Measurements from ENCODE around the gene RPL29.
A peak's percentile ranks its signal among the peaks of the same experiment; 100 is the strongest.

RPL29 gene

DNA sequence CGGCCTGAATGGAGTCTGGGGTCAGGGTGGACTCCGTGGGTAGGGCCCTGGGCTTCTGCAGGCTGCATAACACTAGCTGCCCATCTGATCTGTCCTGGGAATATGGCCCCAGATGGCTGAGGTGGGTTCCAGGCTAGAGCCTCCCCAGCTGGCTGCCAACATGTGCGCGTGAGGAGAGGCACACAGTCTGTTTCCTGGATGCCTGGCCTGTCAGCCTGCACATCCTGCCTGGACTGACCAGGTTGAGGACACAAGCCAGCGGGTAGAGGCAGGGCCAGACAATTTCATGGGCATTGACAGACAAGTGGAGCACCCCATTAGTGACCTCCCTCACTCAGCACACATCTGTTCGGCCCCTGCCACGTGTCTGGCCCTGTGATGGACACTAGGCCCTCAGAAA is 29.8 kb upstream of the RPL29 start:
- TF ChIP-seq, protein P1, sequence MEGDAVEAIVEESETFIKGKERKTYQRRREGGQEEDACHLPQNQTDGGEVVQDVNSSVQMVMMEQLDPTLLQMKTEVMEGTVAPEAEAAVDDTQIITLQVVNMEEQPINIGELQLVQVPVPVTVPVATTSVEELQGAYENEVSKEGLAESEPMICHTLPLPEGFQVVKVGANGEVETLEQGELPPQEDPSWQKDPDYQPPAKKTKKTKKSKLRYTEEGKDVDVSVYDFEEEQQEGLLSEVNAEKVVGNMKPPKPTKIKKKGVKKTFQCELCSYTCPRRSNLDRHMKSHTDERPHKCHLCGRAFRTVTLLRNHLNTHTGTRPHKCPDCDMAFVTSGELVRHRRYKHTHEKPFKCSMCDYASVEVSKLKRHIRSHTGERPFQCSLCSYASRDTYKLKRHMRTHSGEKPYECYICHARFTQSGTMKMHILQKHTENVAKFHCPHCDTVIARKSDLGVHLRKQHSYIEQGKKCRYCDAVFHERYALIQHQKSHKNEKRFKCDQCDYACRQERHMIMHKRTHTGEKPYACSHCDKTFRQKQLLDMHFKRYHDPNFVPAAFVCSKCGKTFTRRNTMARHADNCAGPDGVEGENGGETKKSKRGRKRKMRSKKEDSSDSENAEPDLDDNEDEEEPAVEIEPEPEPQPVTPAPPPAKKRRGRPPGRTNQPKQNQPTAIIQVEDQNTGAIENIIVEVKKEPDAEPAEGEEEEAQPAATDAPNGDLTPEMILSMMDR (IDR thresholded peaks at IDR 0.05; ENCODE audit: insufficient read depth, low read depth, low read length, missing control alignments) = no peak
- DNase-seq (ENCODE audit: low read depth) = no peak
- no peak overlapping the region for H3K4me3 ChIP-seq (ENCODE audit: low read depth, low read length)

DNA sequence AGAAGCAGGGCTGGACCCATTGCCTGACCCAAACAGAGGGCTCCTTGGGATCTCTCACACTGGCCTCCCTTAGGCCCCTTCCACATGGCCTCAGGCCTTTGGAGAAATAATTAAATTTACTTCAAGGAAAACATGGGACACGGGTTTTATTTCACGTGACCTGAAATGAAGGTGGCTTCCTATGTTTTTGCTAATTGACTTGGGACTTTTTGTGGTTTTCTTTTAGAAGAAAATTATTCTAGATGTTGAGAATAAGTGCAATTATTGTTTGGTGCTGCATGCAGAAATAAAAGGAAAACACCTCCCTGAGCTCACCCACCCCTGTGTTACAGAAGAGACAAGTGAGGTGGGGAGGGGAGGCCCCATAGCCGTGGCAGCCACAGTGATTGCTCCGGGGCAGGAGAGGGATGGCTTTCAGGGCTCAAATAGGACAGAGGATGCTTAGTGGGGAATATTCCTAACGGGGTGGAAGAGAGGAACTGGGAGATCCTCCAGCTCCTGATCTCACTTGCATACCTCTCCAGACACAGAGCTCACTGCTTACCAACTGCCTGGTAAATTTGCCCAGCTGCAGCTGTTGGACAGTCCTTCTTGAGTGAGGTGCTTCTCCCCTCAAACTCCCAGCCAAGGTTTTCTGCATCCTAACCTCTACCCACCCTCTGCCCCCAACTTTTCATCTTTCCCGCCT is 29.2 kb upstream of the RPL29 start:
- no peak for DNase-seq (ENCODE audit: low read depth)
- no peak overlapping the region for H3K4me3 ChIP-seq (ENCODE audit: low read depth, low read length)
- TF ChIP-seq, protein P1 (IDR thresholded peaks at IDR 0.05; ENCODE audit: insufficient read depth, low read depth, low read length, missing control alignments) = no peak

DNA sequence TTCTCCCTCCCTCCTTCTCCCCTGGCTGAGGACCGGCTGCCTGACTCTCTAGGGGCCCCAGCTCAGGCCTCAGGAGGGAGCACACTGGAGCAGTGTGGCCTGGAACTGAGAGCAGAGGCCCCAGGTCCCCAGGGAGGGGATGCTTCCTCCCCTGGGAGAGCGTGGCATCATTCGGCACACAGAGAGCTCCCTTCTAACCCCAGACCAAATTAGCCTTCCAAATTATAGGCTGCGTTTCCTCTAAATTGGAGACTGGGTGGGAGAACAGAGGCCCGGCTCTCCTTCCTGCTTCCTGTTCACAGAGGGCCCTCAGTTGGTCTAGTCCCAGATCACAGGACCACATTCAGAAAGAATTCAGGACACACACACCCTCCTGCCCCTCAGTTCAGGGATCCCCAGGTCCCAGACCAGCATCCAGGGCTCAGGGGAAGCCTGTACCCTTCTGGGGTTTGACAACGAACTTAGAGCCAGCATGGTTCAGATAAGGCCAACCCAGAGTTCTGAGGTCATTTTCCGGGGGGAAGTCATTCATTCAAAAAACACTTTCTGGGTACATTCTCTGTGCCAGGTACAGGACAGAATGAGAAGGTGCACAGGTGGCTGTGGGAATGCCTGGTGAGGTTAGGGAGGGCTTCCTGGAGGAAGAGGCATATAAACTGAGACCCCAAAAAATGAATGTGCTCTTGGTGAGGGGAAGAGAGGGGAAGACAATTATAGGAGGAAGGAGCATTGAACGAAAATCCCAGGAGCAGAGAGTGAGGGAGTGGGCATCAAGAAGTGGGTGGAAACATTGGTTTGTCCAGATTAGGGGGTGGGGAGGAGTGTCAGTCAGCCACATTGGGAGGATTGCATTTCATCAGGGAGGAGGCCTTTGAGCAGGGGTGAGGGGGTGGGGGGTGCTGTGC is 28.4 kb upstream of the RPL29 start:
- H3K4me3 ChIP-seq (ENCODE audit: low read depth, low read length) = no peak overlapping the region
- DNase-seq (ENCODE audit: low read depth) = peak; percentile 83
- TF ChIP-seq, protein P1 (IDR thresholded peaks at IDR 0.05; ENCODE audit: insufficient read depth, low read depth, low read length, missing control alignments) = no peak

DNA sequence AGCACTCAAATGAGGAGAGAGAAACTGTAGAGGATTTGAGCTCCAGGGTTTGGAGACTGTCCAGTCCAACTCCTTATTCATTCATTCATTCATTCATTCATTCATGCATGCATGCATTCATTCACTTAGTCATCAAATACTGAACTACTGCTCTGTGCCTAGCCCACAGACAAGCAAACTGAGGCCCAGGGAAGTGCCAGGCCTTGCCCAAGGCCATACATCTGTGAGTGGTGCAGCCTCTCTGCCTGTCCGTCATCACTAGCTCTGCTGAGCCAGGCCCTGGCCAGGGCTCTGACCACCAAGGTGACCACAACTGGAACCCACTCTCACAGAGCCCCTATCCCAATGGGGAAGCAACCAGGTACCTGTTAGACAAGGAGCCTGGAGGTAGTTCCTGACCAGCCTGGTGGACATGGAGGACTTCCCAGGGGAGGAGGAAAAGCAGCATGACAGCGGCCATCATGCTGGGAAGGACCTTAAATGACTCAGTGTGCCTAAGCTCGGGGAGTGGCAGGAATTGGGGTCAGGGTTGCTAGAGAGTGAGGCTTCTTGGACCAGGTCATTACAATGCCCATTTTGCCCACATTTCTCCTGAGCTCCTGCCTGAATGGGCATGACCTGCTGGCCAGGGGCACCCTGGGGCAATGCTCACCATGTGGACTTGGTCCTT is 27.5 kb upstream of the RPL29 start:
- no peak overlapping the region for H3K4me3 ChIP-seq (ENCODE audit: low read depth, low read length)
- DNase-seq (ENCODE audit: low read depth) = no peak
- TF ChIP-seq, protein P1 (IDR thresholded peaks at IDR 0.05; ENCODE audit: insufficient read depth, low read depth, low read length, missing control alignments) = no peak

DNA sequence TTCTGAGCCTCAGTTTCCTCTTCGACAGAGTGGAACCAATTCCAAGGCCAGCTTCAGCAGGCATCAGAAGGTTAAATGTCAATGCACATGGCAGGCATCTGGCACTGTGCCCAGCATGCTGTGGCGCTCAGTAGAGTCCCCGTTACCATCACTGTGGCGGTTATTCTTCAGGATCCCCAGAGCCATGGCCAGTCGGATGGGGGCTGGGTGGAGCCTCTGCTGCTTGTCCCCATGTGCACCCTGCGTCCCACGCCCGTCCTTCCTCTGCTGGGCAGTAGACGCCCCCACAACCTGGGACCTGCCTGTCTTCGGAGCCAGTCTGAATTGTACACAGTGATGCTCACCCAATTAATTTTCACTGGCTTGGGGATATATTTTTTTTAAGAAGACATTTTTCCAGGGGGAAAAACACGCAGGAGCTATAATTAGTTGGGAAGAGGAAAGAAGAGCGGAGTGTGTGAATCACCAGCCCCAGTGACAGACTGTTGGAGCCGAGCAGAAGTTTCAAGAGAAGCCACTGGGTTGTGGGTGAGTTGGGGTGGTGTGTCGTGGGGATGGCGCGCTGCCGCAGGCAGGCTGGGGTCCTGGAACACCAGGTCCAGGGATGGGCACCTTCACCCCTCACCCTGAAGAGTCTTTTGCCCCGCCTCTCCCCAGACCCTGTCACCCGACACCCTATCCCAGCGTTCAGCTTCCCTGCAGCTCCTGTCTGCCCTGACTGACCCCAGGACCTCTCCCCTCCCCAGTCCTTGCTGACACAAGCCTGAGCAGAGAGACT is 26.8 kb upstream of the RPL29 start:
- TF ChIP-seq, protein P1 (IDR thresholded peaks at IDR 0.05; ENCODE audit: insufficient read depth, low read depth, low read length, missing control alignments) = no peak
- H3K4me3 ChIP-seq (ENCODE audit: low read depth, low read length) = no peak overlapping the region
- no peak for DNase-seq (ENCODE audit: low read depth)

DNA sequence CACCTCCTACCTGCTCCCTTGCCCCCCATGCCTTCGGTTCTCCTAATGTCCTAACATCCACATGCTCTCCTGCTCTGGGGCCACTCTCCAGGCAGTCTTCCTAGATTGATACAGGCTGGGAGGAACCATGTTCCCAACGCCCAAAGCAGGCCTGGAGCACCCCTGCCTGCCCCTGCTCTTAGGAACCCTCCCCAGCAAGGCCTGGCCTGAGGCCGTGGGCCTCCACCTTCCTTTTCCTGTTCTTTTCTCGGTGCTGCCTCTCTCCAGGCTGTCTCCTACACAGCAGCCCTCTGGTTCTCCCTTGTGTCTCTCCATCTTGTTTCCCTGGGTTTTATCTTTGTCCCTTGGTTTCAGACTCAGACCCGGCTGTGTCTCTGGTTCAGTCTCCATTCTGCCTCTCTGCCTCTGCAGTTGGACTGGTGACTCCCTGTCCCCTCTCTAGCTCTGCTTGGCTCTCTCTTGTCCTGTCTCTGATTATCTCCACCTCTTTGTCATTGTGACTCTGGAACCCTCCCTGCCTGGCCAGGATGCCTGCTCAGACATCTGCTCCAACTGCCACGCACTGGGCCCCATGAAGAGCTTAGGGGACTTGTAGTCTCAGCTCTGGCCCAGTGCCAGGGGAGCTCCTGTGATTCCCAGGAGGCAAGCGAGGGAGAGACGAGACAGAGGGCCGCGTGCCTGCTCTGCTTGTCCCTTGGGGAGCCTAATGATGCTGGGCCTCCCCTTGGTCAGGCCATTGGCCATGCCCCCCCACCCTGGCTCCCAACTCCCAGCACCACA is 26.0 kb upstream of the RPL29 start:
- TF ChIP-seq, protein P1 (IDR thresholded peaks at IDR 0.05; ENCODE audit: insufficient read depth, low read depth, low read length, missing control alignments) = no peak
- DNase-seq (ENCODE audit: low read depth) = peak; percentile 28
- no peak overlapping the region for H3K4me3 ChIP-seq (ENCODE audit: low read depth, low read length)

All from GM12865 (cell line).